SU-DHL-6 (cell line): ENCODE data around the gene SLC24A3.

Experiments
- H2AFZ ChIP-seq: fragments of 200-600 bp; sonication (generic); 2 replicates; pipeline ENCODE4 v1.6.1; 2014; ENCODE audit warnings: low read depth, mild to moderate bottlenecking, moderate library complexity, mixed read lengths, antibody characterized with exemption, low read length; ENCODE audit not compliant: severe bottlenecking
- H3F3A ChIP-seq: fragments of 200-600 bp; shearing (Covaris generic); 2 replicates; pipeline ENCODE4 v1.6.0; 2016; ENCODE audit warnings: antibody characterized with exemption, mild to moderate bottlenecking; ENCODE audit not compliant: insufficient read depth
- H3K27ac ChIP-seq: fragments of 200-600 bp; sonication (generic); 2 replicates; pipeline ENCODE4 v1.5.1; 2016; ENCODE audit warnings: low read depth, mild to moderate bottlenecking, low read length, moderate library complexity, mixed read lengths
- H3K27me3 ChIP-seq: fragments of 200-600 bp; sonication (generic), shearing (Covaris generic); 2 replicates; pipeline ENCODE4 v1.6.0; 2014; ENCODE audit warnings: mild to moderate bottlenecking, low read length
- H3K36me3 ChIP-seq: fragments of 200-600 bp; sonication (generic); 2 replicates; pipeline ENCODE4 v1.6.1; 2014; ENCODE audit warnings: mild to moderate bottlenecking, low read length, mixed read lengths
- H3K4me2 ChIP-seq: fragments of 300-600, 200-600 bp; shearing (Covaris generic), sonication (generic); 2 replicates; pipeline ENCODE4 v1.6.0; 2014; ENCODE audit warnings: low read length, low read depth, mild to moderate bottlenecking; ENCODE audit not compliant: poor library complexity, severe bottlenecking
- H3K4me3 ChIP-seq: fragments of 200-600 bp; sonication (generic); 2 replicates; pipeline ENCODE4 v1.5.1; 2014; ENCODE audit warnings: antibody characterized with exemption, low read length, mild to moderate bottlenecking, mixed read lengths; ENCODE audit not compliant: insufficient read depth, poor library complexity, severe bottlenecking
- H3K79me2 ChIP-seq: fragments of 200-600 bp; sonication (generic); 2 replicates; pipeline ENCODE4 v1.6.1; 2014; ENCODE audit warnings: mild to moderate bottlenecking, low read length, moderate library complexity; ENCODE audit not compliant: insufficient read depth
- H3K9ac ChIP-seq: fragments of 200-600 bp; sonication (generic); 2 replicates; pipeline ENCODE4 v1.7.0; 2014; ENCODE audit warnings: mild to moderate bottlenecking, low read length
- H3K9me2 ChIP-seq: fragments of 200-600 bp; sonication (generic); replicated peaks from 2 replicates; pipeline ENCODE4 v1.6.1; 2014; ENCODE audit warnings: low read length; ENCODE audit not compliant: insufficient read depth
- H3K9me3 ChIP-seq: fragments of 200-600 bp; sonication (generic); 2 replicates; pipeline ENCODE4 v1.6.1; 2014; ENCODE audit warnings: low read length, mixed read lengths; ENCODE audit not compliant: insufficient read depth
- H4K20me1 ChIP-seq: fragments of 200-600 bp; sonication (generic); 2 replicates; pipeline ENCODE4 v1.6.1; 2014; ENCODE audit warnings: low read depth, mild to moderate bottlenecking, antibody characterized with exemption, low read length, moderate library complexity, mixed read lengths
- EZH2phosphoT487 ChIP-seq: fragments of 200-600 bp; sonication (generic), shearing (Covaris generic); conservative IDR thresholded peaks from 2 replicates; pipeline ENCODE4 v1.6.1; 2018; ENCODE audit warnings: mild to moderate bottlenecking, antibody characterized with exemption, low read length, moderate library complexity, mixed read lengths
- TF ChIP-seq, protein P1 (sequence below): fragments of 200-600 bp; sonication (generic); IDR thresholded peaks from one replicate; pipeline ENCODE4 v1.5.1; 2017; ENCODE audit warnings: antibody characterized with exemption, mild to moderate bottlenecking, low read length, moderate library complexity; ENCODE audit not compliant: insufficient read depth, poor library complexity, severe bottlenecking

Gene SLC24A3

DNA sequence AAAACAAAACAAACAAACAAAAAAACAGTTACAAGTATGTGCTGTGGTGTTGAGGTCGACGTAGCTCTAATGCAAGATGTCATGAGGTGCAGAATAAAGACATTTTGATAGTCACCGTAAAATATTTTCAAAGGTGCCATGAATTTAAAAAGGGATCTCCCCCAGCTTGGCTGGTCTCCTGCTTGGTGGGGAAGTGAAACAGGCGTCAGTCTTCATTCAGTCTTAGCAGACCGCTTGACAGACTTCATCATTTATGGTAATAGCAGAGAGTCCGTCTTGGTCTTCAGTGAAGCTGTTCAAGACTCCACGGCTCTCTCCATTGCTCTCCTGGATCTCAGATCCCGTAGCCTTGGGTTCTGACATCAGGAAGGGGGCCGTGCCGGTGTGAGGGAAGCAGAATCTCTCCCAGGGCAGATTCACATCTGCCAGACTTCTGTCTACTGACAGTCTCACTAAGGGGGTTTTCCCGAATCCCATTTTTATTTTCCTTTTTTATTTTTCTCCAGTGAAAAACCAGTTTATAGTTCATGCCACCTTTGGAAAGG lies 1.6 kb downstream of the SLC24A3 start:
- no peak overlapping the region for H3K4me2 ChIP-seq
- no peak overlapping the region for H2AFZ ChIP-seq
- TF ChIP-seq EZH2phosphoT487 = no peak
- TF ChIP-seq, protein P1, sequence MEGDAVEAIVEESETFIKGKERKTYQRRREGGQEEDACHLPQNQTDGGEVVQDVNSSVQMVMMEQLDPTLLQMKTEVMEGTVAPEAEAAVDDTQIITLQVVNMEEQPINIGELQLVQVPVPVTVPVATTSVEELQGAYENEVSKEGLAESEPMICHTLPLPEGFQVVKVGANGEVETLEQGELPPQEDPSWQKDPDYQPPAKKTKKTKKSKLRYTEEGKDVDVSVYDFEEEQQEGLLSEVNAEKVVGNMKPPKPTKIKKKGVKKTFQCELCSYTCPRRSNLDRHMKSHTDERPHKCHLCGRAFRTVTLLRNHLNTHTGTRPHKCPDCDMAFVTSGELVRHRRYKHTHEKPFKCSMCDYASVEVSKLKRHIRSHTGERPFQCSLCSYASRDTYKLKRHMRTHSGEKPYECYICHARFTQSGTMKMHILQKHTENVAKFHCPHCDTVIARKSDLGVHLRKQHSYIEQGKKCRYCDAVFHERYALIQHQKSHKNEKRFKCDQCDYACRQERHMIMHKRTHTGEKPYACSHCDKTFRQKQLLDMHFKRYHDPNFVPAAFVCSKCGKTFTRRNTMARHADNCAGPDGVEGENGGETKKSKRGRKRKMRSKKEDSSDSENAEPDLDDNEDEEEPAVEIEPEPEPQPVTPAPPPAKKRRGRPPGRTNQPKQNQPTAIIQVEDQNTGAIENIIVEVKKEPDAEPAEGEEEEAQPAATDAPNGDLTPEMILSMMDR = no peak
- H3F3A ChIP-seq = no peaks in the 10 kb centered on the region
- H3K9ac ChIP-seq = no peak overlapping the region
- no peak overlapping the region for H3K4me3 ChIP-seq
- H3K79me2 ChIP-seq = no peaks in the 10 kb centered on the region
- no peaks in the 10 kb centered on the region for H4K20me1 ChIP-seq
- H3K36me3 ChIP-seq = no peaks in the 10 kb centered on the region
- no peaks in the 10 kb centered on the region for H3K9me3 ChIP-seq
- H3K27me3 ChIP-seq = no peaks in the 10 kb centered on the region
- H3K9me2 ChIP-seq = no peaks in the 10 kb centered on the region
- H3K27ac ChIP-seq = no peak overlapping the region

DNA sequence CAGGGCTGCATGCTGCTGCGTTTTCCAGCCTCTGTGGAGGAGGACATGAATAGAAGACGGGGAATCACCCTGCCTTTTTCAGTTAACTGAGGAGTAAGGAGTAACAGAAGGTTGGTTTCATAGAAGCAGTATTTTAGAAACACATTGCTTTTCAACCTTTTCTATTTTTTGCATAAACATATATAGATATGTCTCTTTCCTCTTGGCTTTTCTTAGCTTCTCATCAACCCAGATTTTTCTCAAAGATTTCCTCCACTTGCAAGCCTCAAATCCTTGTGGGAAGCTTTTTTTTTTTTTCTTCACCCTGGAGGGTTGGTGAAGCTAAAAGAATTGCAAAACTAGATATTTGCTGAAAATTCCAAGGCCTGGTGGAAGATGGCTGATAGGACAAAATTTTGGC lies 6.0 kb downstream of the SLC24A3 start:
- H3K27ac ChIP-seq = no peak overlapping the region
- H3K9me3 ChIP-seq = no peaks in the 10 kb centered on the region
- H3K4me2 ChIP-seq = no peak overlapping the region
- H3F3A ChIP-seq = no peaks in the 10 kb centered on the region
- no peaks in the 10 kb centered on the region for H3K9me2 ChIP-seq
- no peaks in the 10 kb centered on the region for H4K20me1 ChIP-seq
- H3K79me2 ChIP-seq = no peaks in the 10 kb centered on the region
- no peaks in the 10 kb centered on the region for H3K36me3 ChIP-seq
- no peak overlapping the region for H2AFZ ChIP-seq
- TF ChIP-seq, protein P1 = no peak
- TF ChIP-seq EZH2phosphoT487 = no peak
- H3K9ac ChIP-seq = no peak overlapping the region
- no peaks in the 10 kb centered on the region for H3K27me3 ChIP-seq
- no peak overlapping the region for H3K4me3 ChIP-seq

DNA sequence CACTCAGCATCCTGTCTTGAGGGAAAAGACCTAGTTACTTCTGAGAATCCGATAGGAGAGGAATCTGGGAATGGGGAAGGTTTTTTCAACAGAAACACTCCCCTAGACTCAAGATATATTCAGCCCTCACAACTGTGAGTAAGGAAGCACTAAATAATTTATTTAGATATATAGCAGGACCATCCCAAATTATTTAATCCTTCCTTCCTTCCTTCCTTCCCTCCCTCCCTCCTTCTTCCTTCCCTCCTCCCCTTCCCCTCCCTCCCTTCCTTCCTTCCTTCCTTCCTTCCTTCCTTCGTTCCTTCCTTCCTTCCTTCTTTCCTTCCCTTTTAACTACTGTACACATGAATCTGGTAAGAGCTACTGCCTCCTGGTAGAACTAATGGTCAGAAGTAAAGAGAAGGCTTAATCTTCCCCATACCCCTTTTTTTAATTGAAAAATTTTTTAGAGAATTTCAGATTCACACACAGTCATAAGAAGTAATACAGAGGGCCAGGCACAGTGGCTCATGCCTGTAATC lies 10.1 kb downstream of the SLC24A3 start:
- Histone ChIP-seq H3K9me2 (no peaks in the 10 kb centered on the region), H3K9me3 (no peaks in the 10 kb centered on the region), H3F3A (no peaks in the 10 kb centered on the region), H3K27me3 (no peaks in the 10 kb centered on the region), H3K27ac (no peak overlapping the region), H3K9ac (no peak overlapping the region), H3K36me3 (no peaks in the 10 kb centered on the region), H3K4me3 (no peak overlapping the region), H4K20me1 (no peaks in the 10 kb centered on the region), H3K4me2 (no peak overlapping the region), H2AFZ (no peak overlapping the region), H3K79me2 (no peaks in the 10 kb centered on the region)
- no peak for TF ChIP-seq EZH2phosphoT487
- TF ChIP-seq, protein P1 = no peak
